Neural crest cell (in vitro differentiated cells): Measurements from ENCODE around the gene ZG16B. TPM values are rescaled to one million over a fixed set of nuclear protein-coding genes. Genes with fewer than 3 reads are reported as not detected.

Source experiments
- DNase-seq: peaks from one replicate; pipeline ENCODE4 v3.0.0; 2021; ENCODE audit warnings: low read depth, mixed read lengths, low spot score
- H3K27ac Mint-ChIP-seq: one replicate; pipeline ENCODE4 v1.8.0; 2021; ENCODE audit warnings: mild to moderate bottlenecking, mixed read lengths; ENCODE audit not compliant: unreplicated experiment
- H3K27me3 Mint-ChIP-seq: 2 replicates; pipeline ENCODE4 v1.8.0; 2021; ENCODE audit warnings: low read depth, mild to moderate bottlenecking, mixed read lengths
- H3K36me3 Mint-ChIP-seq: 2 replicates; pipeline ENCODE4 v1.8.0; 2021; ENCODE audit warnings: low read depth, mild to moderate bottlenecking, mixed read lengths
- H3K4me1 Mint-ChIP-seq: 2 replicates; pipeline ENCODE4 v1.8.0; 2021; ENCODE audit warnings: mixed read lengths
- H3K4me3 Mint-ChIP-seq: one replicate; pipeline ENCODE4 v1.8.0; 2021; ENCODE audit warnings: mild to moderate bottlenecking, mixed read lengths
- H3K9me3 Mint-ChIP-seq: 2 replicates; pipeline ENCODE4 v1.8.0; 2021; ENCODE audit warnings: mixed read lengths
- total RNA-seq: library from RNA; stranded (reverse); gene quantifications from 2 replicates; pipeline ENCODE4 v1.2.1, GENCODE V29; 2021
- TF ChIP-seq, protein P1 (sequence below): fragments of 200-600 bp; sonication (generic); conservative IDR thresholded peaks from 2 replicates; pipeline ENCODE4 v1.5.0; 2021; ENCODE audit warnings: antibody characterized with exemption, mild to moderate bottlenecking

Gene ZG16B
- total RNA-seq, 1 donor from 2014 or later, result not detected

DNA sequence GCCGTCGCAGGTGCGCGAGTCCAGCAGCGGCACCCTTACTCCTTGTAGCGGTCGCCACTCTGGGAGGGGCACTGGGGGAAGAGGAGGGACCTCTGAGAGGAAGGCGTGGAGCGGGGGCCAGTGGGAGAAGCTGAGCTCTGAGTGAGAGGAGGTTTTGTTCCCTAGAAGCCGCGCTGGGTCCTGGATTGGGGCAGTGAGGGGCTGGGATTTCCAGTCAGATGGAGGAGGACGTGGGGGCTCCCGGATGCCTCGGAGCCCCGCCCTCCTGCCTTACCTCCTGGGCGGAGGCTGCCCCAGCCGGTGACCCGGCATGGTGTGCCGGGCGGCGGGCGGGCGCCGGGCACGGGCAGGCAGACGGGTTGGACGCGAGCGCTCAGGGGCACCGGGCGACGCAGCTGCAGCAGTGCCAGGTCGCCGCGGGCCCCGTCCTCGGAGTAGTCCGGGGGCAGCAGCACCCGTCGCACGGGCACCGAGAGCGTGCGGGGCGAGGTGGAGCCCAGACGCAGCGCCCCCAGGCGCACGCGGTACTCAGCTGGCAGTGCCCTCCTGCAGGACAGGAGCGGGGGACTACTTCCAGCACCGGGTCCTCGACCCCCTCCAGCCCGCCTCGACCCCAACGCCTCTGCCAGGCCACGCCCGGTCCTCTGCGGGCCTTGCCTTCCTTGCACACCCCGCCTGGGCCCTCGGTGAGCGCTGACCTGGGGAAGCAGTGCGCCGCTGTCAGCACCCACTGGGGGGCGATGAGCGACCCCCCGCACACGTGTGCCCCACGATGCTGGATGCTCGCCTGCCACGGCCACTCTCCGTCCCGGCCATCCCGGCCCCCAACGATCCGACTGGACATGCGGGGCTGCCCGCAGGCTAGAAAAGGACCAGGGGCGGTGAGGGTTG, 44.8 kb upstream of the ZG16B start:
- no peak for DNase-seq
- Mint-ChIP-seq H3K36me3 (no peaks in the 10 kb centered on the region), H3K27ac (no peak overlapping the region), H3K4me1 (peaks cover 4% of the 10 kb centered on the region), H3K27me3 (peaks cover 9% of the 10 kb centered on the region), H3K4me3 (no peak overlapping the region), H3K9me3 (no peaks in the 10 kb centered on the region)
- TF ChIP-seq, protein P1, sequence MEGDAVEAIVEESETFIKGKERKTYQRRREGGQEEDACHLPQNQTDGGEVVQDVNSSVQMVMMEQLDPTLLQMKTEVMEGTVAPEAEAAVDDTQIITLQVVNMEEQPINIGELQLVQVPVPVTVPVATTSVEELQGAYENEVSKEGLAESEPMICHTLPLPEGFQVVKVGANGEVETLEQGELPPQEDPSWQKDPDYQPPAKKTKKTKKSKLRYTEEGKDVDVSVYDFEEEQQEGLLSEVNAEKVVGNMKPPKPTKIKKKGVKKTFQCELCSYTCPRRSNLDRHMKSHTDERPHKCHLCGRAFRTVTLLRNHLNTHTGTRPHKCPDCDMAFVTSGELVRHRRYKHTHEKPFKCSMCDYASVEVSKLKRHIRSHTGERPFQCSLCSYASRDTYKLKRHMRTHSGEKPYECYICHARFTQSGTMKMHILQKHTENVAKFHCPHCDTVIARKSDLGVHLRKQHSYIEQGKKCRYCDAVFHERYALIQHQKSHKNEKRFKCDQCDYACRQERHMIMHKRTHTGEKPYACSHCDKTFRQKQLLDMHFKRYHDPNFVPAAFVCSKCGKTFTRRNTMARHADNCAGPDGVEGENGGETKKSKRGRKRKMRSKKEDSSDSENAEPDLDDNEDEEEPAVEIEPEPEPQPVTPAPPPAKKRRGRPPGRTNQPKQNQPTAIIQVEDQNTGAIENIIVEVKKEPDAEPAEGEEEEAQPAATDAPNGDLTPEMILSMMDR, result no peak

DNA sequence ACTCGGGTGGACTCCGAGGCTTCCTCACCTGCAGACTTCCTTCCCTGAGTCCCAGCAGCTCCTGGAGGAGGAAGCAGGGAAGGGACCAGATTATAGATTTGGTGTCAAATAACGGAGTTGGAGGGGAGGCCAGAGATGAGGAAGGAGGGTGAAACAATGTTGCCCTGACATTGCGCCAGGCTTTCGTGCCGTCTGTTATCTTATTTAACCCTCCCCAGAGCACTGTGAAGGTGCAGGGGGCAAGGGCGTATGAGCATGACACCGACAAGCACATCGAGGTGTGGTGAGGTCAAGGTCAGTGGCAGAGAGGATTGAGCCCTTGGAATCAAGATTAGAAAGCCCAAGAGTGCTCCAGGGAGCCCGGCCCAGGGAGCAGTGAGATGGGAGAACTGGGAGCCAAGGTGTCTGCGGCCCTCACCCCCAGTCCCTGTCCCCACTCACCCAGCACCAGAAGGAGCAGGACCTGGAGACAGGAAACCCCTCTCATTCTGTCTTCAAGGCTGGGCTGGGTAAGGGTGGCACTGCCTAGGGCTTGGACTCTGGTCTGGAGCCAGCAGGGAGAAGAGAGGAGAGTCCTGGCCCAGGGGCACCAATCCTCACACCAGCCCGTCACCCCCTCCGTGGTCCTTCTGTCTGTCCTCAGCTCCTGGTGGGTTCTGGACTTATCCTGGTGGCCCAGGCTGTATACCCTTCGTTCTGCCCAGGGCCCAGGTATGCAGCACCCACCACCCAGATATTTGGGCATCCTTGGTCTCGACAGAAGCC, 43.9 kb upstream of the ZG16B start:
- H3K27ac Mint-ChIP-seq, result no peak overlapping the region
- TF ChIP-seq, protein P1, result no peak
- H3K4me1 Mint-ChIP-seq, result peaks cover 4% of the 10 kb centered on the region
- H3K36me3 Mint-ChIP-seq, result no peaks in the 10 kb centered on the region
- no peak overlapping the region for H3K4me3 Mint-ChIP-seq
- DNase-seq, result no peak
- peaks cover 12% of the 10 kb centered on the region for H3K27me3 Mint-ChIP-seq
- no peaks in the 10 kb centered on the region for H3K9me3 Mint-ChIP-seq

DNA sequence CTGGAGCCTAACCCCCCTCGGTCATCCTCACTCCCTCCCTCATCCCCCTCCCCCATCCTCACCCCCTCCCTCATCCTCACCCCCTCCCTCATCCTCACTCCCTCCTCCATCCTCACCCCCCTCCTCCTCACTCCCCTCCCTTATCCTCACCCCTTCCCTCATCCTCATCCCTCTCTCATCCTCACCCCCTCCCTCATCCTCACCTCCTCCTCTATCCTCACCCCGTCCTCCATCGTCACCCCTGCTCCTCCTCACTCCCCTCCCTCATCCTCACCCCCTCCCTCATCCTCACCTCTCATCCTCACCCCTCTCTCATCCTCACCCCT, 43.3 kb upstream of the ZG16B start:
- TF ChIP-seq, protein P1, result no peak
- peaks cover 4% of the 10 kb centered on the region for H3K4me1 Mint-ChIP-seq
- no peak for DNase-seq
- peaks cover 18% of the 10 kb centered on the region for H3K27me3 Mint-ChIP-seq
- no peaks in the 10 kb centered on the region for H3K9me3 Mint-ChIP-seq
- no peak overlapping the region for H3K27ac Mint-ChIP-seq
- H3K36me3 Mint-ChIP-seq, result no peaks in the 10 kb centered on the region
- H3K4me3 Mint-ChIP-seq, result no peak overlapping the region

DNA sequence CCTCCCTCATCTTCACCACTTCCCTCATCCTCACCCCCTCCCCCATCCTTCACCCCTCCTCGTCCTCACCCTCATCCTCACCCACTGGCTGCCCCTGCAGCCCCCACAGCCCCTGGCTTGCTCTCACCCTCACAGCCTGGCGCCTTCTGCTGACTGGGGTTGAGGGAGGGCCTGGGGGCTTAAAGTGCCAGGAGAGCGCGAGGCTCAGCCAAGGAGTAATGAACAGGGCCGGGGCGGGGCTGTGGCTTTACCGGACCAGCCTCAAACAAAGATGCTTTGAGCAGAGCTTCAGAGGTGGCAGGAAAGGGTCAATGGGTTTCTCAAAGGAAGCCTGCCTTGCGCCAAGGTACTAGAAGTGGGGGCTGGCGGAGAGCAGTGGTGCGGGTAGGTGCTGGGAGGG, 42.7 kb upstream of the ZG16B start, which contains the start of gene PRSS33:
Gene PRSS33, minus strand, starts transcription at position 155 of the 400 bp plus-strand sequence. CDS start 1,013 bp downstream, outside the sequence.
- H3K27me3 Mint-ChIP-seq, result peaks cover 23% of the 10 kb centered on the region
- no peaks in the 10 kb centered on the region for H3K36me3 Mint-ChIP-seq
- no peaks in the 10 kb centered on the region for H3K9me3 Mint-ChIP-seq
- DNase-seq, result no peak
- no peak within 1 kb of the TSS for H3K4me3 Mint-ChIP-seq
- H3K4me1 Mint-ChIP-seq, result peaks cover 4% of the 10 kb centered on the region
- TF ChIP-seq, protein P1, result no peak
- no peak within 1 kb of the TSS for H3K27ac Mint-ChIP-seq

DNA sequence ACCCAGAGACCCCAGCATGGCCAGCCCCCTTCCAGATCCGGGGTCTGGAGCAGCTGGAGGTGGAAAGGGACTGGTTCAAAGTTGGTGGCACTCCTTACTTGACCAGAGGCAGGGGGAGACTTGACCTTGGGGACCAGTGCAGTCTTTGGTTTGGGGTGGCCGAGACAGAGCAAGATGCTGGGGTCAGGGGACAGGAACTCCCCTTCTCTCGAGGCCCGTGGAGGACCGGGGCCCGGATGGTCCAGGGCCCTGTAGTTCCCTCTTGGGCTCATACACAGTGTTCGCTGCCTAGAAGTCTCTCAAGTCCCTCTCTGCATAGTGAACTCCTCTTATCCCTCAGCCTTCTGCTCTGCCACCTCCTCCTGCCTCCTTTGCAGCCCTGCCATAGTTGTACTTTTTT, 42.1 kb upstream of the ZG16B start:
- Mint-ChIP-seq H3K36me3 (no peaks in the 10 kb centered on the region), H3K4me3 (no peak overlapping the region), H3K4me1 (peaks cover 4% of the 10 kb centered on the region), H3K9me3 (no peaks in the 10 kb centered on the region), H3K27ac (no peak overlapping the region), H3K27me3 (peaks cover 26% of the 10 kb centered on the region)
- TF ChIP-seq, protein P1, result no peak
- no peak for DNase-seq
